K562 (cell line): Measurements from ENCODE around the gene PPAT. TPM values are rescaled to one million over a fixed set of nuclear protein-coding genes. Genes with fewer than 3 reads are reported as not detected.

Experiments
- CEBPZ ChIP-seq: fragments of 150-350 bp; IDR thresholded peaks from 2 replicates; pipeline ENCODE4 v1.6.1; 2014; ENCODE audit warnings: low read depth, mild to moderate bottlenecking, low read length, borderline replicate concordance
- FOS ChIP-seq: IDR thresholded peaks from 3 replicates; pipeline ENCODE4 v1.6.1; 2011; ENCODE audit not compliant: insufficient read length; ENCODE audit errors: extremely low read depth
- FOXJ2 ChIP-seq: fragments of 200-800 bp; sonication (Bioruptor generic); IDR thresholded peaks from 2 replicates; pipeline ENCODE4 v1.6.1; 2016; ENCODE audit warnings: missing genetic modification characterization, missing compliant biosample characterization
- HCFC1 ChIP-seq: IDR thresholded peaks from 2 replicates; pipeline ENCODE4 v1.6.1; 2012; ENCODE audit warnings: low read depth, low read length, improper control_type of control experiment
- HNRNPK ChIP-seq: fragments of 200-400 bp; formaldehyde crosslinking; IDR thresholded peaks from one replicate; pipeline ENCODE4 v1.6.1; 2018; ENCODE audit warnings: mild to moderate bottlenecking, low read depth, low read length; ENCODE audit not compliant: poor library complexity, severe bottlenecking
- MAFF ChIP-seq: IDR thresholded peaks from 2 replicates; pipeline ENCODE4 v1.6.1; 2012; ENCODE audit warnings: low read length, improper control_type of control experiment
- NUFIP1 ChIP-seq: fragments of 450-650 bp; IDR thresholded peaks from 2 replicates; pipeline ENCODE4 v1.6.1; 2018; ENCODE audit not compliant: partially characterized antibody
- RAD51 ChIP-seq: fragments of 450-650 bp; IDR thresholded peaks from 2 replicates; pipeline ENCODE4 v1.7.1; 2016; ENCODE audit warnings: low read depth, mild to moderate bottlenecking, borderline replicate concordance
- SLC30A9 ChIP-seq: fragments of 250-450 bp; sonication (Bioruptor Pico); IDR thresholded peaks from 2 replicates; pipeline ENCODE4 v1.8.0; 2022; ENCODE audit warnings: mild to moderate bottlenecking, moderate library complexity
- SMAD2 ChIP-seq: fragments of 150-350 bp; IDR thresholded peaks from 2 replicates; pipeline ENCODE4 v1.6.1; 2014; ENCODE audit warnings: low read depth, mild to moderate bottlenecking, low read length
- SMARCA4 ChIP-seq: fragments of 450-650 bp; IDR thresholded peaks from 2 replicates; pipeline ENCODE4 v1.6.1; 2016
- TAF7 ChIP-seq: fragments of 450-650 bp; IDR thresholded peaks from 2 replicates; pipeline ENCODE4 v1.6.1; 2016; ENCODE audit warnings: missing genetic modification characterization, missing compliant biosample characterization
- TEAD4 ChIP-seq, 2 experiments: sonication (generic) in 1 of 2; formaldehyde crosslinking in 1 of 2; IDR thresholded peaks; 2 replicates each; pipeline versions ENCODE4 v1.6.1 to v1.8.0; 2012 to 2022; ENCODE audit warnings: borderline replicate concordance in 1 of 2, inconsistent platforms in 1 of 2, low read length in 1 of 2, mild to moderate bottlenecking in 1 of 2, missing genetic modification reagents in 1 of 2
- ZC3H11A ChIP-seq: IDR thresholded peaks from 2 replicates; pipeline ENCODE4 v1.6.1; 2012; ENCODE audit warnings: low read depth, low read length, improper control_type of control experiment
- ZNF146 ChIP-seq: IDR thresholded peaks from one replicate; pipeline ENCODE4 v1.6.1; 2018; ENCODE audit warnings: missing compliant biosample characterization; ENCODE audit not compliant: unreplicated experiment
- ZNF253 ChIP-seq: fragments of 250-450 bp; sonication (Bioruptor Pico); conservative IDR thresholded peaks from 2 replicates; pipeline ENCODE4 v1.6.1; 2021; ENCODE audit warnings: mild to moderate bottlenecking
- ZNF354B ChIP-seq: fragments of 250-450 bp; sonication (Bioruptor Pico); IDR thresholded peaks from 2 replicates; pipeline ENCODE4 v1.4.0; 2020
- ZNF561 ChIP-seq: fragments of 450-650 bp; formaldehyde crosslinking; conservative IDR thresholded peaks from 2 replicates; pipeline ENCODE4 v1.4.0; 2020; ENCODE audit warnings: mild to moderate bottlenecking, moderate library complexity
- polyA plus RNA-seq, 8 experiments: library from polyadenylated mRNA; depleted of rRNA in 4 of 8; stranded (reverse) in 5 of 8; unstranded in 3 of 8; fragments of >200 nt; fragmentation: Nextera tagmentation in 2 of 8; fragmentation: Illumina TruSeq in 1 of 8; extraction: Ambion mirVana in 2 of 8; extraction: Trizol in 1 of 8; gene quantifications; 2 replicates each; pipeline versions ENCODE4 v1.2.1 to v1.2.3, GENCODE V29; 2011 to 2014; ENCODE audit warnings: inconsistent platforms in 1 of 8, missing spikeins in 1 of 8
- total RNA-seq, 7 experiments: library from RNA; depleted of rRNA in 6 of 7; stranded (reverse); fragments of >200 nt in 6 of 7; fragmentation: Illumina TruSeq in 2 of 7; extraction: Trizol in 2 of 7; gene quantifications; 2 replicates each; pipeline versions ENCODE4 v1.2.1 to v1.2.3, GENCODE V29; 2011 to 2021; ENCODE audit warnings: low replicate concordance in 1 of 7
- TF ChIP-seq, protein P1 (sequence below): fragments of 450-650 bp; formaldehyde crosslinking; IDR thresholded peaks from 2 replicates; pipeline ENCODE4 v1.4.0; 2022; ENCODE audit warnings: missing genetic modification characterization
- TF ChIP-seq, protein P2 (sequence below): fragments of 250-450 bp; sonication (Bioruptor Pico); IDR thresholded peaks from 2 replicates; pipeline ENCODE4 v1.8.0; 2021; ENCODE audit warnings: moderate library complexity, mild to moderate bottlenecking, inconsistent platforms
- TF ChIP-seq, protein P3 (sequence below): sonication (generic); formaldehyde crosslinking; IDR thresholded peaks from 2 replicates; pipeline ENCODE4 v1.8.0; 2022; ENCODE audit warnings: missing genetic modification reagents, mild to moderate bottlenecking, moderate library complexity, borderline replicate concordance

Gene PPAT
- total and polyA plus RNA-seq, 9 of the 15 experiments (the other 6 are each of a cell fraction or from before 2014, with no cell fraction given) = 36.2 to 75.8 (median 55.5) TPM

GRCh38 chr4:56467284-56468096 is 32.1 kb upstream of the PPAT start, which contains the start of gene SRP72 (continued):
- TF ChIP-seq, protein P1, sequence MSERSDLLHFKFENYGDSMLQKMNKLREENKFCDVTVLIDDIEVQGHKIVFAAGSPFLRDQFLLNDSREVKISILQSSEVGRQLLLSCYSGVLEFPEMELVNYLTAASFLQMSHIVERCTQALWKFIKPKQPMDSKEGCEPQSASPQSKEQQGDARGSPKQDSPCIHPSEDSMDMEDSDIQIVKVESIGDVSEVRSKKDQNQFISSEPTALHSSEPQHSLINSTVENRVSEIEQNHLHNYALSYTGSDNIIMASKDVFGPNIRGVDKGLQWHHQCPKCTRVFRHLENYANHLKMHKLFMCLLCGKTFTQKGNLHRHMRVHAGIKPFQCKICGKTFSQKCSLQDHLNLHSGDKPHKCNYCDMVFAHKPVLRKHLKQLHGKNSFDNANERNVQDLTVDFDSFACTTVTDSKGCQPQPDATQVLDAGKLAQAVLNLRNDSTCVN (CRISPR knock-in tag) = no peak
- TF ChIP-seq NUFIP1 (no peak), ZC3H11A (no peak), RAD51 (no peak), HNRNPK (no peak), HCFC1 (peak; percentile 75), ZNF561 (CRISPR knock-in tag) (no peak), FOS (no peak), SMAD2 (no peak), FOXJ2 (tag) (no peak), ZNF354B (CRISPR knock-in tag) (no peak), ZNF146 (no peak), MAFF (no peak), SLC30A9 (CRISPR knock-in tag) (no peak), TAF7 (tag) (peak; percentile 68), TEAD4 (IDR thresholded peaks at IDR 0.05; ENCODE audit: low read length) (peak; percentile 45; the same call in 1 of the 2 replicates), TEAD4 (CRISPR knock-in tag; IDR thresholded peaks at IDR 0.05; ENCODE audit: borderline replicate concordance) (peak; percentile 54; the same call in 1 of the 2 replicates), SMARCA4 (no peak; the same call in 1 of the 2 replicates), ZNF253 (no peak), CEBPZ (no peak)
- TF ChIP-seq, protein P2, sequence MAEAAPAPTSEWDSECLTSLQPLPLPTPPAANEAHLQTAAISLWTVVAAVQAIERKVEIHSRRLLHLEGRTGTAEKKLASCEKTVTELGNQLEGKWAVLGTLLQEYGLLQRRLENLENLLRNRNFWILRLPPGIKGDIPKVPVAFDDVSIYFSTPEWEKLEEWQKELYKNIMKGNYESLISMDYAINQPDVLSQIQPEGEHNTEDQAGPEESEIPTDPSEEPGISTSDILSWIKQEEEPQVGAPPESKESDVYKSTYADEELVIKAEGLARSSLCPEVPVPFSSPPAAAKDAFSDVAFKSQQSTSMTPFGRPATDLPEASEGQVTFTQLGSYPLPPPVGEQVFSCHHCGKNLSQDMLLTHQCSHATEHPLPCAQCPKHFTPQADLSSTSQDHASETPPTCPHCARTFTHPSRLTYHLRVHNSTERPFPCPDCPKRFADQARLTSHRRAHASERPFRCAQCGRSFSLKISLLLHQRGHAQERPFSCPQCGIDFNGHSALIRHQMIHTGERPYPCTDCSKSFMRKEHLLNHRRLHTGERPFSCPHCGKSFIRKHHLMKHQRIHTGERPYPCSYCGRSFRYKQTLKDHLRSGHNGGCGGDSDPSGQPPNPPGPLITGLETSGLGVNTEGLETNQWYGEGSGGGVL = no peak
- TF ChIP-seq, protein P3, sequence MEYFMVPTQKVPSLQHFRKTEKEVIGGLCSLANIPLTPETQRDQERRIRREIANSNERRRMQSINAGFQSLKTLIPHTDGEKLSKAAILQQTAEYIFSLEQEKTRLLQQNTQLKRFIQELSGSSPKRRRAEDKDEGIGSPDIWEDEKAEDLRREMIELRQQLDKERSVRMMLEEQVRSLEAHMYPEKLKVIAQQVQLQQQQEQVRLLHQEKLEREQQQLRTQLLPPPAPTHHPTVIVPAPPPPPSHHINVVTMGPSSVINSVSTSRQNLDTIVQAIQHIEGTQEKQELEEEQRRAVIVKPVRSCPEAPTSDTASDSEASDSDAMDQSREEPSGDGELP (CRISPR knock-in tag) = peak; percentile 53; the same call in 1 of the 2 replicates
